OCI-M2 (cell line): ENCODE results near the gene SLC2A14.
"Not testable (repeated sequence)": the region's sequence is repeated elsewhere in the genome, so short reads cannot be mapped to it uniquely, and the experiment has no call there.

Experiments
- DNase-seq: peaks from one replicate; lab custom pipeline; 2025; ENCODE audit not compliant: unreplicated experiment; lab: John Stamatoyannopoulos, UW

SLC2A14 gene

DNA sequence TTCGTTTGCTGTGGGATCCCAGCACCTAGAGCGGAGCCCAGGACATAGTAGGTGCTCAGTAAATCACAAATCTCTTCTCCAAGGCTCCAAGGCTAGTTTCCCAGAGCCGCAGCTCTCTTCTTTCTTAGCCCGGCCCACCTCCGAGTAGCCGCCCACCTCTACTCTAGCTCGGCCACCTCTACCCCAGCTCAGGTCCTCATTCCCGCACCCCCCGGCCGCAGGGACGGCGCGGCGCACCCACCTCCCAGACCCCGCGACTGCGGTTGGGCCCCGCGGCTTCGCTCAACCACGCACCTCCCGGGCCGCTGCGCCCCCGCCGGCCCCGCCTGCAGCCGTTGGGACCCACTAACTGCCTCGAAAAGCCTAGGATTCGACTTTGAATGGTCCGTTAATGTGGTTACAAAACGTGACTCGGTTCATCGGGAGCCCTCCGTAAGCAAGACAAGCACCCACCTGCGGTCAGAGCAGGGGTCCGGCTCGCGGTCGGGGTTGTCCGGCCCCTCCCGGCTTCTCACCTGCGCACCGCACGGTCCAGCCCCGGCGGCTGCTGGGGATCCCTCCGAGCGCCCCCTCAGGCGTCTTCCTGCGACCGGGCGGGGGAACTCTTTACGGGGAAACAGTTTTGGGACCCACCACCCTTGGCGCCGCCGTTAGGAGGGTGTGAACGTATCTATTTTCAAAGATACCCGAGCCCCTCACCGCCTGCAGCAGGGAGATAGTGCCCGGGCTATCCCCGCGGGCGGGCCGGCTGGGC is at the start of gene SLC2A14:
Gene SLC2A14 (minus strand): TSS at position 350 of the 754 bp plus-strand sequence. CDS start 3,035 bp downstream, outside the sequence.
- peak; percentile 12 for DNase-seq

DNA sequence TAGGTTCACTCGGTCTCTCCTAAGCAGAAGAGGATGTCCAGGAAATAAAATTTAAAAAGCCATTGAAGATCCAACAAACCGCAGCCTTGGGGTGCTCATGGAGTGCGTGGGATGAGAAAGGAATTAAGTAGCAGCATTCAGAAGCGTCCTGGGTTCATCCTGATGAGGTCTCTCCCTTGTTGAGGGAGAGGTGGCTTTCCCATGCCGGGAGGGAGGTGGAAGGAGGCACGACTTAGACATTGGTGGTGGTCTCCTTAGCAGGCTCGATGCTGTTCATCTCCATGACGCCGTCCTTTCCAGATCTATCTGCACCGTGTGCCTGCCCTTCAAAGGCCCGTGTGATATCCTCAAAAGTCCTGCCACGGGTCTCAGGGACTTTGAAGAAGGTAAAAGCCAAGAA is 48.5 kb upstream of the SLC2A14 start:
- not testable (repeated sequence) for DNase-seq

DNA sequence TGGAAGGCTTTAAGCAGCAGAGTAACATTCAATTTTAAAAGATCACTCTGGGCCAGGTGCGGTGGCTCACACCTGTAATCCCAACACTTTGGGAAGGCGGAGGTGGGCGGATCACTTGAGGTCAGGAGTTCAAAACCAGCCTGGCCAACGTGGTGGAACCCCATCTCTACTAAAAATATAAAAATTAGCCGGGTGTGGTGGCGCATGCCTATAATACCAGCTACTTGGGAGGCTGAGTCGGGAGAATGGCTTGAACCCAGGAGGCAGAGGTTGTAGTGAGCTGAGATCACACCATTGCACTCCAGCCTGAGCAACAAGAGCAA is 45.5 kb upstream of the SLC2A14 start:
- DNase-seq, result not testable (repeated sequence)

DNA sequence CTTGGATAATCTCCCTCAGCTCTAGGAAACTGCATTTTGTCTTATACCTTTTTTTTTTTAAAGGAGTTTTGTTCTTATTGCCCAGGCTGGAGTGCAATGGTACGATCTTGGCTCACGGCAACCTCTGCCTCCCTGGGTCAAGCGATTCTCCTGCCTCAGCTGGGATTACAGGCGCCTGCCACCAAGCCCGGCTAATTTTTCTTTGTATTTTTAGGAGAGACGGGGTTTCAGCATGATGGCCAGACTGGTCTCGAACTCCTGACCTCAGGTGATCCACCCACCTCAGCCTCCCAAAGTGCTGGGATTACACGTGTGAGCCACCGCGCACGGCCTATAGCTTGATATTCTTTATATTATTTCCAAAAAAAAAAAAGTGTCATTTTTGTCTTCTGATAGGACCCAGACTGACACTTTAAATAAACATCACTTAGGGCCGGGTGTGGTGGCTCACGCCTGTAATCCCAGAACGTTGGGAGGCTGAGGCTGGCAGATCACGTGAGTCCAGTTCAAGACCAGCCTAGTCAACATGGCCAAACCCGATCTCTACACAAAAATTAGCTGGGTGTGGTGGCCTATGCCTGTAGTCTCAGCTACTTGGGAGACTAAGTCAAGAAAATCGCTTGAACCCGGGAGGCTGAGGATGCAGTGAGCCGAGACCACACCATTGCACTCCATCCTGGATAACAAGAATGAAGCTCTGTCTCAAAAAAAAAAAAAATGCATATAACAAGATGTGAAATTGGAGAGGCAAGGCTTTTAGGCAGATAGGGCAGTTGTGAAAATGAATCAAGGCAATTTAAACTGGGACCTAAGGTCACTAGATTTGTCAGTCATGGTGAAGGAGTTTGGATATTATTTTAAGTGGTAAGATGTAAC is 44.9 kb upstream of the SLC2A14 start:
- DNase-seq, result no peak

DNA sequence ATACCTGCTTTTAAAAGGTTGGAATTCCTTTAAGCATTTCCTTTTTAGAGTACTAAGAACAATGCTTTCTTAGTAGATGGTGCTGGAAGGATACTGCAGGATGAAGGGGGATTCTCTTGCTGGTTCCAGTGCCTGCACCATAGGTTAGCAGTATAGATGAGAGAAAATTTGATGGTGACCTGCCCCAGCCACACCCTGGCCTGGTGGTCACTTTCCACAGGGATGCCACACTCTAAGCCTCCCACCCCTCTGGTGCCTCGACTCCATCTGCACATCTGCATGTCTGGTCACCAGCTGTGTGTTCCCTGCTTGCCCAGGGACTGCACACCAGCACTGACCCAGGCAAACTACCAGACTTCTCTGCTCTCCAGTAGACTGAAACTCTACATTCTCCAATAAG is 44.2 kb upstream of the SLC2A14 start:
- DNase-seq, result no peak

DNA sequence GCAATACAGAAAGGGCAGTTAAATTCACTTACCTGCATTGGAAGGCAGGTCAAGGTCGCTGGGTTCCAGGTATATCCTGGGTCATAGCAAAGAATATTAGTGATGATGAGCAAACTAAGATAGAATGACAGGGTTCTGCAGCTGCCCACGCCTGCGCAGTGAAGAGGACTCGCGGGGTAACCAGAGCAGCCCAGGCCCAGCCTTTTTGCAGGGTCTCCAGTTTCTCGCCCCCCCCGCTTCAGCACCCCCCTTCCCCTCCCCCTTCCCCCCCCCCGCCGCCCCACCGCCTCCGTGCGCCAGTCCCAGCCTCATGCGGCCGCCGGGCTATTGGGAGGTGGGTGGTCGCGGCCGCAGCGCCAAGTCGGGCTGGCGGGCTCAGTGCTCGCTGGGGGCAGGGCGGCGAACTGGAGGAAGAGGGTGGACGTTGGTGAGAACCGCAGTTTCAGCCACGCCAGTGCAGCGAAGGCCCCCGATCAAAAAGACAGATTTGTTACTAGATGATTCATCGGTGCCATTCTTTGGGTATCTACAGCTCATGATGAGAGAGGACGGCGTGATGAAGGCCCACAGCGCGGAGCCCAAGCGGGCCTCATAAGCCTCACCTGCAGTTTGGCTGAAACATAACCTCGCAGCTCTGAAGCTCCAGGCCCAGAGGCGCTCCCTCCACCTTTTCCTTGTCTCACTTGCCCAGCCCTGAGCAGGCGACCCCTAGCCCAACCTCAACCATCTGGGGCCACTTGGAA is 43.1 kb upstream of the SLC2A14 start:
- no peak for DNase-seq

DNA sequence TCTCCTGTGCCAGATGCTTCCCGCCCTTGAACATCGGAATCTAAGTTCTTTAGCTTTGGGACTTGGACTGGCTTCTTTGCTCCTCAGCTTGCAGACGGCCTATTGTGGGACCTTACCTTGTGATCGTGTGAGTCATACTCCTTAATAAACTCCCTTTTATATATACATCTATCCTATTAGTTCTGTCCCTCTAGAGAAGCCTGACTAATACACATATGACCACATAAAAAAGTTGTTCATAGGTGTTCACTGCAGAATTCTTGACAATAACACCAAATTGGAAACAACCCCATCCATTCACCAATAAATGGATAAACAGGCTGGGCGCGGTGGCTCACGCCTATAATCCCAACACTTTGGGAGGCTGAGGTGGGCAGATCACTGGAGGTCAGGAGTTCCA is 37.4 kb upstream of the SLC2A14 start:
- not testable (repeated sequence) for DNase-seq

DNA sequence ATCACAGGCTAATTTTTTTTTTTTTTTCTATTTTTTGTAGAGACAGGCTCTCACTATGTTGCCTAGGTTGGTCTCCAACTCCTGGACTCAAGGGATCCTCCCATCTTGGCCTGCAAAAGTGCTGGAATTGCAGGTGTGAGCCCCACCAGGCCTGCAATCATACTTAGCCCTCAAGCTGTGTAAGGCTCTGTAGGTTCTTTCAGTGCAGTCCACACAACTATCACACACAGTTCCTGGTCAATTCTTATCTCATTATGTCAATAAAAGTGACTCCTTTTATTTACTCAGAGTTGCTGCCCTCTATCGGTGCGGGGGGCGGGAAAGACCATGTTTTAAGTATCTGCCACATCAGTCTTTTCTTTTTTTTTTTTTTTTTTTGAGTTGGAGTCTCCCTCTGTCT is 34.3 kb upstream of the SLC2A14 start:
- no peak for DNase-seq

DNA sequence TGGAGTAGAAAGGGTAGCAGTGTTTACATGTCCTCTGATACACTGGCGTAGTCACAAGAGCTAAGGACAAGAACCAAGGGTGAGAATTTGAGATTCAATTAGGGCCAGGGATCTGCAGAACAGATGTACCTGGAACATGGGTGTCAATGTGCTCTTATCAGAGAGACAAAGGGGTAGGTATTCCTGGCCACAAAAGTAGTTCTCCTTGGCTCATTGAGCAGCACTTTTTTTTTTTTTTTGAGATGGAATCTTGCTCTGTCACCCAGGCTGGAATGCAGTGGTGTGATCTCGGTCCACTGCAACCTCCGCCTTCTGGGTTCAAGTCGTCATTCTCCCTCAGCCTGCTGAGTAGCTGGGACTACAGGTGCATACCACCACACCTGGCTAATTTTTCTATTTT is 33.6 kb upstream of the SLC2A14 start:
- DNase-seq, result not testable (repeated sequence)

DNA sequence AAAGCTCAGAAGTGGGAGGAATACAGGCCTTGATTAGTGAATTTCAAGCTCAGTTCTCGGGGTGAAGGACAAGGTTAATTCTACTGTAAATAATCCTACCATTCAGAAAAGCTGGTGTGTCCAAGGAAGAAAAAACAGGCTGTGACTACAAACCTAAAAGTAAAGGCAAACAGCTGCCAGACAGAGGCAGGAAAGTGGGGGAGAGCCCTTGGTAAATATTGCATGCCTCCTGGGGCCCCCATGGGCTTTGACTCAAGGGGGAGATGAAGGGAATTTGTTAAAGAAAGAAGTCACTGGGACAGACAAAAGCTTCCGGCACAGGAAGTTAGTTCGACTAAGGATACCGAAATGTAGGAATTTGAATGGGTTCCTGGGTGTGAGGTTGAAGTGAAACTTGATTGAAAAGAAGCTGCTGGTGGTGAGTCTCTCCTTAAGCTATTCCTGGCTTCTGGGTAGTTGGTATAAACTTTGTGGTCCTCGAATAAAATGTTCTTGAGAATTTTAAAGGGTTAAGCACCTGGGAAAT is 32.9 kb upstream of the SLC2A14 start:
- DNase-seq, result not testable (repeated sequence)

DNA sequence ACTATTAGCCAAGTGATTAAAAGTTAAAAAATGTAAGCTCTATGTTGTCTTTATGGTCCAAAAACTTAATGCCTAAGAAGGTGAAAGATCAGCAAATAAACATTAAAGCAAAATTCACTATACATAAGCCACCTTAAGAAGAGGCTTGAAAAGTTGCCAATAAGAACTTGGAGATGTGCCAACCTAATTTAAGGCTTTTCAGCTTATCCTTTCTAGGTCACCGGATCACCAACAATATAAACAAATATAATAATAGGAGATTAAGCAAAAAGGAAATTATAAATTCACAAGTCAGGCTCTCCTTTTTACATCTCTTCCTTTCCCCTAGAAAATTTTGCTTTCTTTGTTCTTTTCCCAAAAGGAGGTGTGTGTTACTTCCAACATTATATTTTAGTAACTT is 32.4 kb upstream of the SLC2A14 start:
- DNase-seq, result no peak

DNA sequence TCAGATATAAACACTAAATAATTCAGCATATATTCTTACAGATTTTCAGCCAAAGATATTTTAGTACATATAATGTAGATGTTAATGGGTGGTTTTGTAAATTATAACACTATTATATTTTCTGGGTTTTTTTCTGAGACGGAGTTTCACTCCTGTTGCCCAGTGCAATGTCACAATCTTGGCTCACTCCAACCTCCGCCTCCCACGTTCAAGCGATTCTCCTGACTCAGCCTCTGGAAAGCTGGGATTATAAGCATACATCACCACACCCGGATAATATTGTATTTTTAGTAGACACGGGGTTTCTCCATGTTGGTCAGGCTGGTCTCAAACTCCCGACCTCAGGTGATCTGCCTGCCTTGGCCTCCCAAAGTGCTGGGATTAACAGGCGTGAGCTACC is 29.7 kb upstream of the SLC2A14 start:
- DNase-seq, result not testable (repeated sequence)

DNA sequence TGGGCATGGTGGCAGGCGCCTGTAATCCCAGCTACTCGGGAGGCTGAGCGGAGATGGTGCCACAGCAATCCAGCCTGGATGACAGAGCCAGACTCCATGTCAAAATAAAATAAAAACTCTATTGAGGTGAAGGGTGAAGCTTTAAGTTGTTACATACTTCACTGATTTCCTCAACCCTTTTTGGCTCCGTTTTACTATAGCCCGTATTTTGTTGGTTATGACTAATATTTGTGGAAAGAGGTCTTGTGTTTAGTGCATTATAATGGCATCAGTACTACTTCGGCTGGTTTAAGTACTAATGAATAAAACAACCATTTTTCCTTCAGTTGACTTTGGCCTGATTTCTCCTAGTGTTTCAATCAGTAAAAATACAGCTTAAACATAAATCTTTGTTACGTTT is 27.0 kb upstream of the SLC2A14 start:
- no peak for DNase-seq

DNA sequence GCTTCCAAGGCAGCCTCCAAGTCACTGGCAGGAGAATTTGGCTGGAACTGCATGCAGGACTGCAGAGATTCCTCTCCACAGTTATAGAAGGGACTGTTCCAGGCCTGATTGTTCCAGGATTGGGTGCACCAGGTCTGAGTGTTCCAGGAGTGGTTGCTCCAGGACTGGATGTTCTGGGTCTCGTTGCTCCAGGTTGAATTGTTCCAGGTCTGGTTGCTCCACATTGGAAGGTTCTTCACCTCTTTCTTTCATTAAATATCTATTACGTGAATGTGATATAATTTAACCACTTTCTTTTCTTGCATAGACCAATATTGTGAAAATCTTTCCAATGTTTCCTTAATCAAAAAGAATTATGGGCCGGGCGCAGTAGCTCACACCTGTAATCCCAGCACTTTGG is 24.0 kb upstream of the SLC2A14 start:
- not testable (repeated sequence) for DNase-seq

DNA sequence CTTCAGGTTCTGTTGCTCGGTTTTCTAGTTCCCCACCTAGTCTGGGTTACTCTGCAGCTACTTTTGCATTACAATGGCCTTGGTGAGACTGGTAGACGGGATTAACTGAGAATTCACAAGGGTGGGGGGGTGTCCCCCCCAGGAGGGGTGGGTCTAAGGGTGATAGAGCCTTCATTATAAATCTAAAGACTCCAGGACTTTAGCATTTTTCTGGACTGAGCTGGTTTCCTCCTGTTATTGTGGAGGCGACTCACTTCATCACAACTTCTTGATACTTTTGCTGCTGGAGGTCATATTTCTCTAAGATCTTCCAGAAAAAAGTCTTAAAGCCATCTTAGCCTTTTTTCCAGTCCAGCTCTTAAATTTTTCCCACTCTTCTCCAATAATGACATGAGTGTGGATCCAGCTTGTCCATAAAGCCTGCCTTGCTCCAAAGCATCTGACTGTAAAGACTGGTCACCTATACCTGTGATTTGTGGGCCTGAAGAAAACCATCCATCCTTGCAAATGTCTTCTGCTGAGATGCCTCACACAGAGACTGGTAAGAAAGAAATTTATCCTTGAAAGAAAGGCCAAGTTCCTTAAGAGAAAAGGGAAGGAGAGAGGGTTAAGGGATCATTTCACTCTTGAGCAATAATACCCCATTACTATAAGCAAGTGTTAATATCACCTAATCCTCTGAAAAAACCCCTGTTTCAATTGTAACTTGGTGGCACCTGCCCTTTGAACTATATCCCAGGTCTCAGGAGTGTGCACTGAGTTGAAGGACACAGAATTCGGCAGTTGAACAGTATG is 19.7 kb upstream of the SLC2A14 start:
- no peak for DNase-seq

DNA sequence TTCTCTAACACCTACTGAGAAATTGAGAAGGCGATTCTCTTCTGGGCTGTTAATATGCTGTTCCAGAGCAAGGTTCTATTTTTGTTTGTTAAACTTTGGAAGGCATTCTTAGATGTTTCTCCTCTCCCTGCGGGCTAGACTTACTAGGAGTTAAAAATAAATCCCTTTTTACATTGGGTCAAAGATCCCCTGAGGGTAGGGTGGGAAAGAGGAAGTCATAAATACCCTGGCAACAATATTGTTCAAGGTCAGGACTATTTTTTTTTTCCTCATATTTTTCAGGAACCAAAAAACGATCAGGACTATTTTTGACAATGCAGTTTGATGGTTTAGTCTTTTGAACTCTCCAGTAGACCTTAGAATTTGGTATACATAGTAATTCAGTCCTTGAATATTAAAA is 12.0 kb upstream of the SLC2A14 start:
- DNase-seq, result no peak

DNA sequence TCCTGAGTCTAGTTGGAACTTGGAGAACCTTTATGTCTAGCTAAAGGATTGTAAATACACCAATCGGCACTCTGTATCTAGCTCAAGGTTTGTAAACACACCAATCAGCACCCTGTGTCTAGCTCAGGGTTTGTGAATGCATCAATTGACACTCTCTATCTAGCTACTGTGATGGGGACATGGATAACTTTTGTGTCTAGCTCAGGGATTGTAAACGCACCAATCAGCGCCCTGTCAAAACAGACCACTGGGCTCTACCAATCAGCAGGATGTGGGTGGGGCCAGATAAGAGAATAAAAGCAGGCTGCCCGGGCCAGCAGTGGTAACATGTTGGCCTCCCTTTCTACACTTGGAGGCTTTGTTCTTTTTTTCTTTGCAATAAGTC is 9.0 kb upstream of the SLC2A14 start:
- DNase-seq, result not testable (repeated sequence)

DNA sequence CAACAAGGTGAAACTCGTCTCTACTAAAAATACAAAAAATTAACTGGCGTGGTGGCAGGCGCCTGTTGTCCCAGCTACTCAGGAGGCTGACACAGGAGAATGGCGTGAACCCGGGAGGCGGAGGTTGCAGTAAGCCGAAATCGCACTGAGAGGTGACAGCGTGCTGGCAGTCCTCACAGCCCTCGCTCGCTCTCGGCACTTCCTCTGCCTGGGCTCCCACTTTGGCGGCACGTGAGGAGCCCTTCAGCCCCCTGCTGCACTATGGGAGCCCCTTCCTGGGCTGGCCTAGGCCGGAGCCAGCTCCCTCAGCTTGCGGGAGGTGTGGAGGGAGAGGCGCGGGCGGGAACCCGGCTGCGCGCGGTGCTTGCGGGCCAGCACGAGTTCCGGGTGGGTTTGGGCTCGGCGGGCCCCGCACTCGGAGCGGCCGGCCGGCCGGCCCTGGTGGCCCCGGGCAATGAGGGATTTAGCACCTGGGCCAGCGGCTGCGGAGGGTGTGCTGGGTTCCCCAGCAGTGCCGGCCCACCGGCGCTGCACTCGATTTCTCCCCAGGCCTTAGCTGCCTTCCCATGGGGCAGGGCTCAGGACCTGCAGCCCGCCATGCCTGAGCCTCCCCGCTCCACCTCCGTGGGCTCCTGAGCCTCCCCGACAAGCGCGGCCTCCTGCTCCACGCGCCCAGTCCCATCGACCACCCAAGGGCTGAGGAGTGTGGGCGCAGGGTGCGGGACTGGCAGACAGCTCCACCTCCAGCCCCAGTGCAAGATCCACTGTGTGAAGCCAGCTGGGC is 8.4 kb upstream of the SLC2A14 start:
- DNase-seq, result not testable (repeated sequence)

DNA sequence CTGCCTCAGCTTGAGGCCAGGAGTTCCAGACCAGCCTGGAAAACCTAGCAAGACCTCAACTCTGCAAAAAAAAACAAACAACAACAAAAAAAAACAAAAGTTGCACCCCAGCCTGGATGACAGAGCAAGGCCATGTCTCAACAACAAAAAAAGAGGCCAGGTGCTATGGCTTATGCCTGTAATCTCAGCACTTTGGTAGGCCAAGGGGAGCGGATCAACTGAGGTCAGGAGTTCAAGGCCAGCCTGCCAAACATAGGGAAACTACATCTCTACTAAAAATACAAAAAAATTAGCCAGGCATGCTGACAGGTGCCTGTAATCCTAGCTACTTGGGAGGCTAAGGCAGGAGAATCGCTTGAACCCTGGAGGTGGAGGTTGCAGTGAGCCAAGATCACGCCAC is 6.5 kb upstream of the SLC2A14 start:
- DNase-seq, result no peak

DNA sequence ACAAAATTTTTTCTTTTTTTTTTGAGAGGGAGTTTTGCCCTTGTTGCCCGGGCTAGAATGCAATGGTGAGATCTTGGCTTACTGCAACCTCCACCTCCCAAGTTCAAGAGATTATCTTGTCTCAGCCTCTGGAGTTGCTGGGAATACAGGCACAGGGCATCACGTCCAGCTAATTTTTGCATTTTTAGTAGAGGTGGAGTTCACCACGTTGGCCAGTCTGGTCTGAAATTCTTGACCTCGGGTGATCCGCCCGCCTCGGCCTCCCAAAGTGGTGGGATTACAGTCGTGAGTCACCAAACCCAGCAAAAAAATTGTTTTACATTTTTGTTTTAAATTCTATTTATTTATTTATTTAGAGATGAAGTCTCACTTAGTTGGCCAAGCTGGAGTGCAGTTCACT is 4.7 kb upstream of the SLC2A14 start:
- no peak for DNase-seq
